Stimulated activated CD8-positive, alpha-beta memory T cell treated with anti-CD3 and anti-CD28 coated beads, Interleukin-4, amount 100 ng/mL, for 1 hour (primary cell): ENCODE measurements around the gene EIF4G3.
"Not testable (repeated sequence)": the region's sequence is repeated elsewhere in the genome, so short reads cannot be mapped to it uniquely, and the experiment has no call there.

Source experiments
- DNase-seq, 2 donors: peaks; one replicate each; pipeline ENCODE4 v3.0.0-alpha.2; 2020; ENCODE audit warnings: low read depth in 2 of 2, low spot score in 1 of 2

EIF4G3 gene

DNA sequence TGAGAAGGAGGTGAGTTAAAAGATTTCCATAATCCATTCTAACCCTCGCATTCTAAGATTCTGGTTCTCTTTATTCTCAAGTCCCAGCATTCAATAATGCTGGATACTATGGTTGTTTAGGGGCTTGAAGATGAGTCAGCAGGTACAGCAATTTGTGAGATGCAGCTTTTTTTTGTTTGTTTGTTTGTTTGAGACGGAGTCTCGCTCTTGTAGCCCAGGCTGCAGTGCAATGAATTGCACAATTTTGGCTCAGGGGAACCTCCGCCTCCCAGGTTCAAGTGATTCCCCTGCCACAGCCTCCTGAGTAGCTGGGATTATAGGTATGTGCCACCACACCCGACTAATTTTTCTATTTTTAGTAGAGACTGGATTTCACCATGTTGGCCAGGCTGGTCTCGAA lies 23.3 kb downstream of the EIF4G3 start:
- no peak for DNase-seq

DNA sequence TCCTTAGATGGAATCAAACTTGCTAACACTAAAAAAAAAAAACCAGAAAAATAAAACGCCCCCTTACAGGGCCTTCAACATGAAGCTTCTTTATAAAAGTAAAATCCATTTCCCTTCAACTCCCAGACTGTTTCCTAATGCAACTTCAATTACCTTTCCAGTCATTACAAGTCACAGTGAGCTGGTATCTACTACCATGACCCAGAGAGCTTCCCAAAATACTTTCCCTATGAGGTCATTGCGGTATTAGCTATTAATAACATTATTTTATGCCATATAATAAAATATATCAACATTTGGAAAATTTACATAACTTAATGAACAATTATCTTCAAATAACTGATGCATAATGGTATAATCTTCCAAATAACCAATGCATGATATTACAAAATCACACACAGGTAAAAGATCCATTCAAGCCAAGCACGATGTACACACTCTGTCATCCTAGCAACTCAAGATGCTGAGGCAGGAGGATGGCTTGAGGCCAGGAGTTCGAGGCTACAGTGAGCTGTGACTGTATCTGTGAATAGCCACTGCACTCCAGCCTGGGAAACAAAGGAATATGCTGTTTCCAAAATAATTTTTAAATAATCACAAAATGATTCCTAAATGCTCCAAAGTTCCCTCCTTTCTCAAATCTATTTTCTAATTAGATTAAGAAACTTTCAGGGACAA lies 24.1 kb downstream of the EIF4G3 start:
- no peak for DNase-seq

DNA sequence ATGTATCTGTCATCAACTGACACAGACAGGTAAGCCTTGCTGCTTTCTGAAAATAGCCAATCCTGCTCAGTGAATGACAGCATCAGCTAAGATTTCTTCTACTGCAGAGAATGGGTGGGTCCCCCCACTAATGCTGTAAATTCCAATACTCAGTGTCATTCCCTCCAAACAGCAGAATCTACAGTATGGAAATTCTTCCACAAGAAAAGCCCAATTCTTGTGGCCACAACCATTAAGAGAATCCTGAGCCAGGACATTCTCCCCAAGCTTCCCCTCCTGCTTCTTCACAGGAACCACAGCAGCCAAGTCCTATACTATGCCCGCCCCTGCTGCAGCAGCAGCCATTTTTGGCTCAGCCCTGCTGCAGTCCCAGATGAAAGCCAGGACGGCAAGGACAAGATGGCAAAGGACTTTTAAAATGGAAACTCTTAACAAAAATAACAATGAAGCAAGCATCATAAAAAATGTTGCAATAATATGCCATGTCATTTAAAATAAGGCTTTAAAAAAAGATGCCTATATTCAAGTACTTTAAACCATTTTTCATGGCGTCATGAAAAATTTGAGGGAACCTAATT lies 26.8 kb downstream of the EIF4G3 start:
- DNase-seq, result no peak

DNA sequence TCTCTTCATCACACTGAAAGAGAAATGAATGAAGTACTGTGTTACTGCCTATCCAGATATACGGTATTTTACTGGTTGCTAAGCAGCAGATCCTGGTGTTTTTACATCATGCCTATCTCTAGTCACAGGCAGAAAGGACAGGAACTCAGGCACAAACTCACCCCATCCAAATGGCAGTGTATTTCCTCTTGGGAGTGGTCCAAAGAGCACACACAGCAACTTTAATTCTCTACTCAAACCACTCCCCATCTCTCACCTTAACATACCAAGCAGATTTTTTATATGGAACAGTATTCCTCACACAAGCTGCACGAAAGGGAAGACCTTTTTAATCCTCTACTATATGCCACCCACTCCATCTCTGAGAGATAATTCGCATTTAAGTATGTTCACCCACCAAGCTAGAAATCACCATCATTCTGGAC lies 27.3 kb downstream of the EIF4G3 start:
- DNase-seq, result no peak

DNA sequence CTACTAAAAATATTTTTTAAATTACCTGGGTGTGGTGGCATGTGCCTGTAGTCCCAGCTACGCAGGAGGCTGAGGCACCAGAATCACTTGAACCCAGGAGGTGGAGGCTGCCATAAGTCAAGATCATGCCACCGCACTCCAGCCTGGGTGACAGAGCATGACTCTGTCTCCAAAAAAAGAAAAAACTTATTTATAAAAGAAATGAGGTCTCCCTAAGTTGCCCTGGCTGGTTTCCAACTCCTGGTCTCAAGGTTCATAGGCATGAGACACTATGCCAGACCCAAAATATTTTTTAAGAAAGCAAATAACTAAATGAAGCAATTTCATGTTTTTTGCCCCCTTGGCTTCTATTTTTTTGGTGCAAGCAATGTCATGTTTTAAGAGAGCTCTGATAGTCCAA lies 32.9 kb downstream of the EIF4G3 start:
- DNase-seq, result no peak

DNA sequence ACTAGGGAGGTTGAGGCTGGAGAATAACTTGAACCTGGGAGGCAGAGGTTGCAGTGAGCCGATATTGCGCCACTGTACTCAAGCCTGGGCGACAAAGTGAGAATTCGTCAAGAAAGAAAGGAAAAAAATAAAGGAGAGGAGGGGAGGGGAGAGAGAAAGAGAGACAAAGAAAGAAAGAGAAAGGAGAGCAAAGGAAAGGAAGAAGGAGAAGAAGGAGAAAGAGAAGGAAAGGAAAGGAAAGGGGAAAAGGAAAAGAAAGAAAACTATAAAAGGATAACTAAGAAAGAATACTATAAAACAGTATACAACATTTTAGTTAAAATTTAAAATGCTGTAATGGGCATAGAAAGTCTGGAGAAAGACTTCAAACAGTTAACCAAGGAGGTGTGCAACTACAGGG lies 33.6 kb downstream of the EIF4G3 start:
- no peak for DNase-seq

DNA sequence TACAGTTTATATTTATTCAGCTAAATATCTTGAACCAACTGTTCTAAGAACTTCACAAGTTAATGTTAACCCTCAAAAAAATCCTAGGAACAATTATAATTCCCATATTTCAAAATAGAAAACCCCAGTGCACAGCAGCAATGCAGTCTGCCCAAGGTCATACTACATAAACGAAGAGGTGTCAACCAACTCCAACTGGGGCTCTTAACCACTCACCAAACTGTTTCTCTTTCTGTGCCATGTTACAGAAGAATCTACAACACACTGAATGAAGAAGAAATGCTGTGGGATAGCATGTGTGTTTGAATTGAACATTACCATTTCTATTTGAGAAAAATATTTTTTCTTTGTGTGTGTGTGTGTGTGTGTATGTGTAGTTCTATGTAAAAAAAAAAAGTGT lies 35.7 kb downstream of the EIF4G3 start:
- no peak for DNase-seq

DNA sequence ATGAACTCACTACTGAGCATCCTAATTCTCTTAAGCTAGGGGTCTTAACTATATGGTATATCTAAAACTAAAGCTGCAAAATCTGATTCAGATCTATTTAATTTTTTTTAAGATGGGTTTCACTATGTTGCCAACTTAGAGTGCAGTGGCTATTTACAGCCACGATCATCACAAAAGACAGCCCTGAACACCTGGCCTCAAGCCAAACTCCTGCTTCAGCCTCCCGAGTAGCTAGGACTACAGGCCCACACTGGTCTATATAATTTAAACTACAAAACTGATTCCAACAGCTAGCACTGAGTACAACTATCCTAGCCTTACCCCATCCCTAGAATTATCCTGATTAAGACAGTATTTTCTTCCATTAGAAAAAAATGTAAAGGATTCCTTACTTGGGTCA lies 37.1 kb downstream of the EIF4G3 start:
- DNase-seq, result no peak

DNA sequence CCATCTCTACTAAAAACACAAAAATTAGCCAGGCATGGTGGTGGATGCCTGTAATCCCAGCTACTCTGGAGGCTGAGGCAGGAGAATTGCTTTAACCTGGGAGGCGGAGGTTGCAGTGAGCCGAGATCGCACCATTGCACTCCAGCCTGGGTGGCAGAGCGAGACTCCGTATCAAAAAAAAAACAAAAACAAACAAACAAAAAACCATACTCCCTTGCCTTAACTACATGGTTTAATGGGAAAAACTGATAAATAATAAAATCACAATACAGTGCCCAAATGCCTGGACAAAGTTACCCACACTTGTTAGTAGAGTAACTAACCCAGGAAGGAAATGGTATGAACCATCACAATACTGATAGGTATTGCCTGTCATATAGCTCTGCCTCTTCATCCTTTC lies 40.4 kb downstream of the EIF4G3 start:
- DNase-seq, result not testable (repeated sequence)

DNA sequence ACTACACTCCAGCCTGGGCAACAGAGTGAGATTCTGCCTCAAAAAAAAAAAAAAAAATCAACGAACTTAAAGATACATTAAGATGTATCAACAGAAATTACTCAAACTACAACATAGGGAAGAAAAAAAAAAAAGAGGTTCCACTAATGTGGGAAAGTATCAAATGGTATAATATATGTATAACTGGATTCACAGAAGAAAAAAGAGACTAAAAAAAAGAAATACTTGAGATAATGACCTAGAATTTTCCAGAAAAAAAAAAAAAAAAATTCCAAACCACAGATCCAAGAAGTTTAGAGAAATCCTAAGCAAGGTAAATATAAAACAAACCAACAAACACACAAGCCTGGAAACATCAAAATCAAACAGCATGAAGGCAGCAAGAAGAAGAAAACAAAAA lies 45.5 kb downstream of the EIF4G3 start:
- DNase-seq, result no peak

DNA sequence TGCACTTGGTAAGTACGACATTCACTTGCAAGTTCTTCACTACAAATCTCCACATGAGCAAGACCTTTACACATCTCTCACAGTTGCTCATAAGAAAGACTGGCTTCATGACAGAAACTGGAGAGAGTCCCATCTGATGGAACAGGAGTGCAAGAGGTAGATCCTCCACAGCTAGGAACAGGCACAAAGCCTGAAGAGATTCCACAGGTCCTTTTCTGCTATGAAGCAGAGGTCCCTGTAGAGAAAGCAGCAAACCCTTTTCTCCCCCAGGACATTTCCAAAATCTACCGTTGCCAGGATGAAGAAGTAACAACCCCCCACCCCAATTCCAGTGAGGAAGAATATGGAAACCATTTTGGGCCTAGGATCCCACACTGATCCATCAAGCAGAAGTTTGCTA lies 47.3 kb downstream of the EIF4G3 start:
- no peak for DNase-seq

DNA sequence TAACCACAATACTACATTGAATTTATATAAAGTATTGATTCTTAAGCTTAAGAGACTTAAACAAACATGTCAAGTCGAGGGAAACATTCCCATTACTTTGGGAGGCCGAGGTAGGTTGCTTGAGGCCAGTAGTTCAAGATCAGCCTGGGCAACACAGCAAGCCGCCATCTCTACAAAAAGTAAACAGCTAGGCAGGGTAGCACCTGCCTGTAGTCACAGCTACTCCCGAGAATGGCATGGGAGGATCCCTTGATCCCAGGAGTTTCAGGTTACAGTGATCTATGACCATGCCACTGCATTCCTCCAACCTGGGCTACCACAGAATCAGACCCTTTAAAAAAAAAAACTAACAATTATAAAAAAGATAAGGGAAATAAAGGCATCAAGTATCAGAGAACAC lies 50.4 kb downstream of the EIF4G3 start:
- DNase-seq, result no peak

DNA sequence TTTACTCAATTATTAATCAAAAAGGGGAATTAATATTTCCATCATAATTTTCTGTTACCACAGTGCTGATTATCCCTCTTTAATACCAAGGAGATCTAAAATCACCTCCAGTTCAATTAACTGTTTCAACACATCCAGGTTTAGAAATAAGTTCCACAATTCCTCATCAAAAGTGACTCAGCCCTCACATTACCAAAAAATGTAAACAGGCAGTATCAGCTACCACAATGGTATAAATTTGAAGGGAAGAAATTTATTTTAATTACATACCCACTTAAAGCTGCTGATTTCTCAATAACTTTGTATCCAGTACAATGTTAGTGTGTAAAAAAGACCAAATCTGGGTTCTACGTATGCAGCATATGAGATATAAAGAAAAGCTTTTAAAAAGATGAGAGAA lies 51.9 kb downstream of the EIF4G3 start:
- no peak for DNase-seq

DNA sequence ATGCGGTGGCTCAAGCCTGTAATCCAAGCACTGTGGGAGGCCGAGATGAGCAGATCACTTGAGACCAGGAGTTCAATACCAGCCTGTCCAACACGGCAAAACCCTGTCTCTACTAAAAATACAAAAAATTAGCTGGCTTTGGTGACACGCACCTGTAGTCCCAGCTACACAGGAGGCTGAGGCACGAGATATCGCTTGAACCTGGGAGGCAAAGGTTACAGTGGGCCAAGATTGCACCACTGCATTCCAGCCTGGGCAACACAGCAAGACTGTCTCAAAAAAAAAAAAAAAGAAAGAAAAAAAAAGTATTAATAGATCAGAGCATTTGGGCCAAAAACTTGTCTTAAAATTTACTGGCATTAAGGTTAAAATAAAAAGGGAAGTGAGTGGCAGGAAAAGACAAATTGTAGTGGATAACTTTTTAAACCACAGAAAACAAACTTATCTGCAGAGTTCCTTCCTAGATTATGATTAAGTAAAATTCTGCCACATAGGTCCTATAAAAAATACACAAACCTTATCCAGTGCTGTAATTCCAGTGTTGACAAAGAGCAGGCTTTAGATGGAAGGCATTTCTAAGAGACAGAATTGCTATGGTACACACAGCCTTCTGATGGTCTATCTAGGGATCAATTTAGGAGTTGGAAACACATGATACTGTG lies 53.3 kb downstream of the EIF4G3 start:
- no peak for DNase-seq

DNA sequence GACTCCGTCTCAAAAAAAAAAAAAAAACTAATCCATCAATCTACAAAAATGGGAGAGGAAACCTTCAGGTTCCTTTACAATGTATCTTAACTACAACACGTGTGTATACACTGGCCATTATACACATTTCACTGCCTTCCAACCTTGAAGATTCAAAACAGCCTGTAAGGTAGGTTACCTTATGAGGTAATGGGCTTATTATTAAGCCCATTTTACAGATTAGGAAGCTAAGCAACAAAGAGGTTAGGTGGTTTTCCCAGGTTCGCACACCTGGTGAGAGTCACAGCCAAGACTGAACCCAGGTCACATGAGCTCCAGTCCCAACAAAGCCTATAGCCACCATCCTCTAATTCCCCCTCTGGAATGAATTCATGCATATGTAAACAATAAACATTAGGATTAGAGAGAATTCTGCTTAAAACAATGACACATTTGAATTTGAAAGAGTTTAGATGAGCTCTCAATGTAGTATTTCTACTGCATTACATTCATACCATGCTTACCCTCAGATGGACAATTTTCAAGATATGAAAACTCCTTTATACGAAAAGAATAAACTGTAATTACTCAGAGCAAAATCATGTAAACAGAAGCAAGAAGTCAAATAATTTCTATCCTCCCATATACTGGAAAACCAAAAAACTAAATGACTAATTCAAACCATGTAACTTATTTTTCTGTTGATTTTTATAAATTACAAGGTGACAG lies 54.8 kb downstream of the EIF4G3 start:
- DNase-seq, result no peak

DNA sequence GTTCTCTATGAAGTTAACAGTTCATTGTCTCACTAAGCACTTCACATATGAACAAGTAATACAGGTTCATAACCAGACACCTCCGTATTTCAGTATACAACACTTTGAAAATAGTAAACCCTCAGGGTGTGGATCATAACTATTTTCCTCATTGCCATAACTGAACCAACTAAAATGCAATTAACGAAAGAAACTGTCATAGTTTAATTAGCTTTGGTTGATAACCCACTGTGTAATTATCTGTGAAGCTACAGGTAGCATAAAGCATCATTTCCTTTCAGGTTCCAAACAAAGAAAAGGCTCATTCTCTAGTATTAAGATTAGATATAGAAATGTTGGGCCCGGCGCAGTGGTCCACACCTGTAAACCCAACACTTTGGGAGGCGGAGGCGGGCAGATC lies 58.5 kb downstream of the EIF4G3 start:
- DNase-seq, result no peak

DNA sequence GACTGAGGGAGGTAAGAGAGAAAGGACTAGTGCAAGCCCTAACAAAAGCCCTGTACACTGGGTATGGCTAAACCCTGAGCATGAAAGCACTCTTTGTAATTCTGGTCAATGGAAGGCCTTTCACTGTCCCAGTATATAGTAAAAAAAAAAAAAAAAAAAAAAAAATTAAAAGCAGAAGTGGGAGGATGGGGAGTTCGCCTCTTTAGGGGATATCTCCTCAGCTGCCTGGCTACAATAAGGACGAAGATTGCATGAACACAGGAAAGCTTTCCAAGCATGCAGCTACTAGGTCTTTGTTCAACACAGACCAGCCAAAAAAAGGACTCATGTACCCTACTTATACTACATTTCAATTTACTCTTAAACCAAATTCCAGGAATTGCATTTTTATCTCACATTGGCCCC lies 59.1 kb downstream of the EIF4G3 start:
- no peak for DNase-seq

DNA sequence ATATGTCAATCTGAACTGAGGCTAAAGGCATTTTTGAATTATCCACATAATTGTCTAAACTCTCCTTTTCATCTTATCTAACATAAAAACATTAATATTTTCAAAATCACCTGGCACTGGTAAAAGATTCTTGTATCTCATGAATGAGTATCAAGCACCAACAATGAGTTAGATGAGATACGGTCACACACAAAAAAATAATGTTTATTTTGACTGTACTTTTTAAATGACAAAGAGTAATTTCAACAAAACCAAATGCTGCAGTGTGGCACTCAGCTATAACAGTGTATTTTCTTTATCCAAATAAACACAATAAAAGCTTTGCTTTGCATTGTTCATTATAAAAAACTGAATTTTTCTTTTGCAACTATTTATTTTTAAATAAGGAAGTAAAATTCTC lies 59.5 kb downstream of the EIF4G3 start:
- no peak for DNase-seq

DNA sequence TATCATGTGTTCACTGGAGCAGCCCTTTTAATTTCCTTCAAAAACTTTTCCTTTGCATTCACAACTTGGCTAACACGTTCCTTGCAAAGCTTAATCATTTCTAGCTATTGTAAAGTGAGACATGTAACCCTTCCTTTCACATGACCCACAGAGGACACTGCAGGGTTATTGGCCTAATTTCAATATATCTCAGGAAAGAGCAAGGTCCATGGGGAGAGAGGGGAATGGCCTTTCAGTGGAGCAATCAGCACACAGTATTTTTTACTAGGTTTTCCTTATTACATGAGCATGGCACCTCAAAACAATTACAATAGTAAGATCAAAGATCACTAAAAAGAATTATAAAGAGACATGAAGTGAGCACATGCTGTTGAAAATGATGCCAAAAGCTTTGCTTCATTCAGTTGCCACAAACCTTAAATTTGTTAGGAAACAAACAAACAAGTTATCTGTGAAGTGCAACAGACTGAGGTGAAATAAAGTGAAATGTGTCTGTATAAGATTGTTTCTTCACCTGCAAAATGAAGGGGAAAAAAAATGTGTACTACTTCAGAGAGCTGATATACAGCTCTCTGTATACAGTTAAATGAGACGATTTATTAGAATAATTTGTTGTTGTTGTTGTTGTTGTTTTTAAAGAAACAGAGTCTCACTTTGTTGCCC lies 61.5 kb downstream of the EIF4G3 start:
- no peak for DNase-seq

DNA sequence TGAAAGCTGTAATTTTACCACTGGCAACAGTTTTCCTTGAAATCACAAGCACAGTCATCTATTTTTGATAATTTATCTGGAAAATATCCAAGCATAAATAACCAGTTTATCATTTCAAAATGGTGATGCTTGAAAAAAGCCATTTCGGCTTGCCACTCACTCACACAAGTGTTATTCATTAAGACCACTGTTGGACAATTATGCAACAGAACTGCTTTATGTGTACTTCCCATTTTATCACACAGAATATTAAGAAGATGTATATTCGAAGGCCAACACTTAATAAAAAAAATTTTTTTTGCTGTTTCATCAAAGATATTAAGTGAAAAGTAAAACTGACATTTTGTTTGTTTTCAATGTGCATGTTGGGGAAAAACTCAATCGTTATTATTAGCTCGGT lies 62.3 kb downstream of the EIF4G3 start:
- no peak for DNase-seq

DNA sequence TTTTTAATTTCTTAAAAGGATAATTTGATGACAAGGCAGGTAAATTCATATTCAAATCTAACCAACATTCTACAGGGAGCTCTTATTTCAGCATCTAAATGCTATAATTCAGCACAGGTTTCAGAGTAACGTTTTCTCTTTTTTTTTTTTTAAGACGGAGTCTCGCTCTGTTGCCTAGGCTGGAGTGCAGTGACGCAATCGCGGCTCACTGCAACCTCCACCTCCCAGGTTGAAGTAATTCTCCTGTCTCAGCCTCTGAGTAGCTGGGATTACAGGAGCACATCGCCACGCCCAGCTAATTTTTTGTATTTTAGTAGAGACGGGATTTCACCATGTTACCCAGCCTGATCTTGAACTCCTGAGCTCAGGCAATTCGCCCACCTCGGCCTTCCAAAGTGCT lies 66.5 kb downstream of the EIF4G3 start:
- no peak for DNase-seq

DNA sequence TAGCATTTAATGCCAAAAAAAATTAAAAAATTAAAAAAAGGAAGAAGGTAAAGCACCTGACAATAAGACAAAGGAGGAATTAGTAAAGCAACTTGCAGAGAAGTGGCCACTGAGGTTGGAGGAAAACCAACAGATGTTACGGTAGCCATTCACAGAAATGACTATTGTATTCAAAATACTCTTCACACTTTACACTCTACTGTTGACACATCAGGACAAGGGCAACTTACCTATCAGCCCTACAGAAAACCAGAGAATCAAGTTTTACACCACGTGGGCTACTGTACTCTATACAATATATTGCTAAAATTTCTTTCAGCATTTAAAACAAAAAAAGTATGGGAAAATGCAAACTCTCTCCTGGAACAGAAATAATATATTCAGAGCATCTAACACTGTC lies 70.0 kb downstream of the EIF4G3 start:
- no peak for DNase-seq
